A549 (cell line): Measurements from ENCODE around the gene WDR62. TPM values are rescaled to one million over a fixed set of nuclear protein-coding genes. Genes with fewer than 3 reads are reported as not detected.

Experiments
- ATAC-seq, 2 experiments: fragments of 200-7000 bp in 1 of 2; fragments of >200 bp in 1 of 2; cut with Nextera tagmentation in 1 of 2; cut with Tn5 transposase in 1 of 2; 3 replicates each; pipeline versions ENCODE4 v1.8.0 to v1.9.1; 2018 to 2020; ENCODE audit warnings: mild to moderate bottlenecking in 1 of 2, moderate library complexity in 1 of 2
- CTCF ChIA-PET: fragments of 300-600 bp; sonication (Branson Sonifier 250); formaldehyde crosslinking; extraction: SDS; loops from one replicate; lab custom pipeline; 2021; ENCODE audit warnings: antibody characterized with exemption, inconsistent platforms; lab: Yijun Ruan, JAX
- POLR2A ChIA-PET: fragments of 350-600 bp; formaldehyde crosslinking; extraction: SDS; loops from one replicate; lab custom pipeline; 2021; ENCODE audit warnings: antibody characterized with exemption, inconsistent platforms; lab: Yijun Ruan, JAX
- DNase-seq, 2 experiments: peaks; one replicate each; pipeline versions ENCODE4 v3.0.0 to v3.0.0-alpha.2; 2011 to 2016; ENCODE audit warnings: low read depth in 1 of 2, low spot score in 1 of 2
- FAIRE-seq: peaks from 2 replicates; lab custom pipeline; 2011; peaks lifted over from hg19 to GRCh38; lab: Jason Lieb, UNC
- H3K27ac ChIP-seq, 2 experiments: fragments of >200 bp; sonication (Bioruptor Twin); formaldehyde crosslinking; 3 replicates each; pipeline ENCODE4 v1.5.1; 2016 to 2017
- H3K4me1 ChIP-seq: fragments of >200 bp; sonication (Bioruptor Twin); formaldehyde crosslinking; 3 replicates; pipeline ENCODE4 v1.6.1; 2016
- H3K4me2 ChIP-seq: fragments of >200 bp; sonication (Bioruptor Twin); formaldehyde crosslinking; 3 replicates; pipeline ENCODE4 v1.6.1; 2016
- H3K4me3 ChIP-seq: fragments of >200 bp; sonication (Bioruptor Twin); formaldehyde crosslinking; 3 replicates; pipeline ENCODE4 v1.5.1; 2016
- H3K9me3 ChIP-seq: fragments of >200 bp; sonication (Bioruptor Twin); formaldehyde crosslinking; 3 replicates; pipeline ENCODE4 v1.6.1; 2016
- CBX8 ChIP-seq: fragments of 200-600 bp; sonication (generic); IDR thresholded peaks from 2 replicates; pipeline ENCODE4 v1.6.1; 2016
- EHMT2 ChIP-seq: fragments of 200-600 bp; sonication (generic); IDR thresholded peaks from 2 replicates; pipeline ENCODE4 v1.6.1; 2016; ENCODE audit warnings: antibody characterized with exemption, low read depth, mild to moderate bottlenecking, moderate library complexity
- EP300 ChIP-seq, 2 experiments: fragments of >200 bp; sonication (Bioruptor Twin); formaldehyde crosslinking; IDR thresholded peaks; 2 replicates in 1 of 2; 3 replicates in 1 of 2; pipeline ENCODE4 v1.6.1; 2016 to 2017
- FOSB ChIP-seq: fragments of 250-450 bp; sonication (Bioruptor Pico); IDR thresholded peaks from 2 replicates; pipeline ENCODE4 v1.5.0; 2020; ENCODE audit warnings: mild to moderate bottlenecking, moderate library complexity
- FOXS1 ChIP-seq: fragments of 250-450 bp; sonication (Bioruptor Pico); IDR thresholded peaks from 2 replicates; pipeline ENCODE4 v1.5.0; 2020; ENCODE audit warnings: mild to moderate bottlenecking, moderate library complexity
- HES2 ChIP-seq: fragments of >200 bp; sonication (Bioruptor Twin); formaldehyde crosslinking; IDR thresholded peaks from 2 replicates; pipeline ENCODE4 v1.6.1; 2016
- HMGXB4 ChIP-seq: fragments of 250-450 bp; sonication (Bioruptor Pico); IDR thresholded peaks from 2 replicates; pipeline ENCODE4 v1.5.0; 2021; ENCODE audit warnings: mild to moderate bottlenecking, moderate library complexity, borderline replicate concordance
- HOXA7 ChIP-seq: fragments of 250-450 bp; sonication (Bioruptor Pico); IDR thresholded peaks from 2 replicates; pipeline ENCODE4 v1.5.0; 2020; ENCODE audit warnings: mild to moderate bottlenecking, moderate library complexity
- HOXB13 ChIP-seq: fragments of 250-450 bp; sonication (Bioruptor Pico); IDR thresholded peaks from 2 replicates; pipeline ENCODE4 v1.5.0; 2020; ENCODE audit warnings: low read depth, mild to moderate bottlenecking, moderate library complexity
- JUN ChIP-seq, 2 experiments: fragments of >200 bp; sonication (Bioruptor Twin); formaldehyde crosslinking; IDR thresholded peaks; 2 replicates in 1 of 2; 3 replicates in 1 of 2; pipeline ENCODE4 v1.6.1; 2016 to 2017
- KDM1A ChIP-seq: fragments of 200-600 bp; sonication (generic); IDR thresholded peaks from 2 replicates; pipeline ENCODE4 v1.6.1; 2016; ENCODE audit warnings: low read depth, mild to moderate bottlenecking
- KDM5A ChIP-seq: fragments of 200-600 bp; sonication (generic); IDR thresholded peaks from 2 replicates; pipeline ENCODE4 v1.6.1; 2016; ENCODE audit warnings: antibody characterized with exemption, mild to moderate bottlenecking
- MAFK ChIP-seq: fragments of 450-650 bp; IDR thresholded peaks from 2 replicates; pipeline ENCODE4 v1.6.1; 2014; ENCODE audit not compliant: partially characterized antibody
- MAZ ChIP-seq: fragments of 150-350 bp; IDR thresholded peaks from 2 replicates; pipeline ENCODE4 v1.6.1; 2014; ENCODE audit warnings: antibody characterized with exemption, low read depth, low read length, borderline replicate concordance
- NR3C1 ChIP-seq: fragments of >200 bp; sonication (Bioruptor Twin); formaldehyde crosslinking; IDR thresholded peaks from 3 replicates; pipeline ENCODE4 v1.6.1; 2017
- POLR2A ChIP-seq: IDR thresholded peaks from 2 replicates; pipeline ENCODE4 v1.6.1; 2012; ENCODE audit warnings: mild to moderate bottlenecking, low read length
- RCOR1 ChIP-seq: fragments of 150-350 bp; IDR thresholded peaks from 2 replicates; pipeline ENCODE4 v1.6.1; 2014; ENCODE audit warnings: antibody characterized with exemption, low read length, low read depth
- ZC3H11A ChIP-seq: fragments of 450-650 bp; IDR thresholded peaks from 2 replicates; pipeline ENCODE4 v1.6.1; 2014; ENCODE audit warnings: antibody characterized with exemption, mild to moderate bottlenecking
- ZNF302 ChIP-seq: fragments of 250-450 bp; sonication (Bioruptor Pico); IDR thresholded peaks from 2 replicates; pipeline ENCODE4 v1.9.0; 2021; ENCODE audit warnings: inconsistent platforms, mild to moderate bottlenecking, moderate library complexity
- ZSCAN20 ChIP-seq: fragments of 250-450 bp; sonication (Bioruptor Pico); IDR thresholded peaks from 2 replicates; pipeline ENCODE4 v1.8.0; 2022; ENCODE audit warnings: mild to moderate bottlenecking, moderate library complexity
- WGBS: methylation state at CpG from one replicate; pipeline ENCODE4 v1.1.6; 2017; ENCODE audit errors: missing lambda C conversion rate; 5-methylcytosine and 5-hydroxymethylcytosine counted together
- polyA plus RNA-seq, 4 experiments: library from polyadenylated mRNA; depleted of rRNA in 3 of 4; stranded (reverse); fragments of >200 nt; fragmentation: RNase III in 1 of 4; extraction: RNeasy Plus Mini Kit Qiagen cat#74134 plus additional on column Dnase treatment in 1 of 4; gene quantifications; 2 replicates in 3 of 4; 3 replicates in 1 of 4; pipeline ENCODE4 v1.2.3, GENCODE V29; 2011 to 2017
- TF ChIP-seq, protein P1 (sequence below): IDR thresholded peaks from 2 replicates; pipeline ENCODE4 v1.6.1; 2012; ENCODE audit warnings: low read depth, borderline replicate concordance
- TF ChIP-seq, protein P2 (sequence below): fragments of >200 bp; sonication (Bioruptor Twin); formaldehyde crosslinking; IDR thresholded peaks from 3 replicates; pipeline ENCODE4 v1.6.1; 2016
- TF ChIP-seq, protein P3 (sequence below): fragments of 250-450 bp; sonication (Bioruptor Pico); IDR thresholded peaks from 2 replicates; pipeline ENCODE4 v1.5.0; 2020; ENCODE audit warnings: low read depth, mild to moderate bottlenecking, moderate library complexity
- TF ChIP-seq, protein P4 (sequence below): fragments of 450-650 bp; IDR thresholded peaks from 2 replicates; pipeline ENCODE4 v1.6.1; 2014; ENCODE audit warnings: antibody characterized with exemption
- TF ChIP-seq, protein P5 (sequence below): IDR thresholded peaks from 2 replicates; pipeline ENCODE4 v1.6.1; 2012
- TF ChIP-seq, protein P6 (sequence below): IDR thresholded peaks from 2 replicates; pipeline ENCODE4 v1.6.1; 2012

Gene WDR62
- polyA plus RNA-seq, 2 of the 4 experiments (the other 2 are of a cell fraction), result 15.5 to 32.9 TPM

GRCh38 chr19:36027696-36028095 lies 27.0 kb upstream of the WDR62 start:
- FAIRE-seq (peak; percentile 73), ATAC-seq (no peak), DNase-seq (no peak)
- TF ChIP-seq POLR2A (no peak), KDM5A (no peak), ZC3H11A (no peak), FOXS1 (CRISPR knock-in tag) (no peak), EP300 (IDR thresholded peaks at IDR 0.05) (no peak), KDM1A (no peak), HOXB13 (CRISPR knock-in tag) (no peak), EHMT2 (no peak), MAZ (no peak), JUN (IDR thresholded peaks at IDR 0.05) (no peak)
- TF ChIP-seq, protein P1, sequence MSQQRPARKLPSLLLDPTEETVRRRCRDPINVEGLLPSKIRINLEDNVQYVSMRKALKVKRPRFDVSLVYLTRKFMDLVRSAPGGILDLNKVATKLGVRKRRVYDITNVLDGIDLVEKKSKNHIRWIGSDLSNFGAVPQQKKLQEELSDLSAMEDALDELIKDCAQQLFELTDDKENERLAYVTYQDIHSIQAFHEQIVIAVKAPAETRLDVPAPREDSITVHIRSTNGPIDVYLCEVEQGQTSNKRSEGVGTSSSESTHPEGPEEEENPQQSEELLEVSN, result no peak
- TF ChIP-seq, protein P2, sequence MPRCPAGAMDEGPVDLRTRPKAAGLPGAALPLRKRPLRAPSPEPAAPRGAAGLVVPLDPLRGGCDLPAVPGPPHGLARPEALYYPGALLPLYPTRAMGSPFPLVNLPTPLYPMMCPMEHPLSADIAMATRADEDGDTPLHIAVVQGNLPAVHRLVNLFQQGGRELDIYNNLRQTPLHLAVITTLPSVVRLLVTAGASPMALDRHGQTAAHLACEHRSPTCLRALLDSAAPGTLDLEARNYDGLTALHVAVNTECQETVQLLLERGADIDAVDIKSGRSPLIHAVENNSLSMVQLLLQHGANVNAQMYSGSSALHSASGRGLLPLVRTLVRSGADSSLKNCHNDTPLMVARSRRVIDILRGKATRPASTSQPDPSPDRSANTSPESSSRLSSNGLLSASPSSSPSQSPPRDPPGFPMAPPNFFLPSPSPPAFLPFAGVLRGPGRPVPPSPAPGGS, result no peak
- no peaks in the 10 kb centered on the region for H3K9me3 ChIP-seq
- no peaks in the 10 kb centered on the region for H3K4me1 ChIP-seq
- WGBS, result 94% methylated on average over 6 of the region's 6 CpGs
- H3K27ac ChIP-seq, result no peak overlapping the region
- no peak overlapping the region for H3K4me3 ChIP-seq
- ChIA-PET CTCF (interaction anchor here (1.0 to 2.6 kb wide), 3 partner anchors 10 to 16 kb away, joined by 3 to 10 read pairs (median 4); no protein-coding TSS in a partner anchor), POLR2A (no interaction called here)
- no peak overlapping the region for H3K4me2 ChIP-seq

GRCh38 chr19:36028313-36029041 lies 26.2 kb upstream of the WDR62 start:
- Histone ChIP-seq H3K4me2 (no peak overlapping the region), H3K27ac (no peak overlapping the region), H3K4me3 (no peak overlapping the region), H3K9me3 (no peaks in the 10 kb centered on the region), H3K4me1 (no peaks in the 10 kb centered on the region)
- TF ChIP-seq CBX8 (no peak), HOXA7 (CRISPR knock-in tag) (no peak), FOSB (CRISPR knock-in tag) (no peak), RCOR1 (no peak), MAFK (no peak), HMGXB4 (CRISPR knock-in tag) (no peak), HES2 (no peak), ZSCAN20 (no peak), NR3C1 (no peak), ZNF302 (CRISPR knock-in tag) (no peak)
- TF ChIP-seq, protein P3, sequence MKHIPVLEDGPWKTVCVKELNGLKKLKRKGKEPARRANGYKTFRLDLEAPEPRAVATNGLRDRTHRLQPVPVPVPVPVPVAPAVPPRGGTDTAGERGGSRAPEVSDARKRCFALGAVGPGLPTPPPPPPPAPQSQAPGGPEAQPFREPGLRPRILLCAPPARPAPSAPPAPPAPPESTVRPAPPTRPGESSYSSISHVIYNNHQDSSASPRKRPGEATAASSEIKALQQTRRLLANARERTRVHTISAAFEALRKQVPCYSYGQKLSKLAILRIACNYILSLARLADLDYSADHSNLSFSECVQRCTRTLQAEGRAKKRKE (CRISPR knock-in tag), result no peak
- TF ChIP-seq, protein P4, sequence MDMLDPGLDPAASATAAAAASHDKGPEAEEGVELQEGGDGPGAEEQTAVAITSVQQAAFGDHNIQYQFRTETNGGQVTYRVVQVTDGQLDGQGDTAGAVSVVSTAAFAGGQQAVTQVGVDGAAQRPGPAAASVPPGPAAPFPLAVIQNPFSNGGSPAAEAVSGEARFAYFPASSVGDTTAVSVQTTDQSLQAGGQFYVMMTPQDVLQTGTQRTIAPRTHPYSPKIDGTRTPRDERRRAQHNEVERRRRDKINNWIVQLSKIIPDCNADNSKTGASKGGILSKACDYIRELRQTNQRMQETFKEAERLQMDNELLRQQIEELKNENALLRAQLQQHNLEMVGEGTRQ, result no peak
- TF ChIP-seq, protein P5, sequence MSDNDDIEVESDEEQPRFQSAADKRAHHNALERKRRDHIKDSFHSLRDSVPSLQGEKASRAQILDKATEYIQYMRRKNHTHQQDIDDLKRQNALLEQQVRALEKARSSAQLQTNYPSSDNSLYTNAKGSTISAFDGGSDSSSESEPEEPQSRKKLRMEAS, result no peak
- TF ChIP-seq, protein P6, sequence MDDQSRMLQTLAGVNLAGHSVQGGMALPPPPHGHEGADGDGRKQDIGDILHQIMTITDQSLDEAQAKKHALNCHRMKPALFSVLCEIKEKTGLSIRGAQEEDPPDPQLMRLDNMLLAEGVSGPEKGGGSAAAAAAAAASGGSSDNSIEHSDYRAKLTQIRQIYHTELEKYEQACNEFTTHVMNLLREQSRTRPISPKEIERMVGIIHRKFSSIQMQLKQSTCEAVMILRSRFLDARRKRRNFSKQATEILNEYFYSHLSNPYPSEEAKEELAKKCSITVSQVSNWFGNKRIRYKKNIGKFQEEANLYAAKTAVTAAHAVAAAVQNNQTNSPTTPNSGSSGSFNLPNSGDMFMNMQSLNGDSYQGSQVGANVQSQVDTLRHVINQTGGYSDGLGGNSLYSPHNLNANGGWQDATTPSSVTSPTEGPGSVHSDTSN, result no peak
- POLR2A ChIA-PET, result no interaction called here
- FAIRE-seq, result no peak
- CTCF ChIA-PET, result interaction anchor here (0.5 to 2.9 kb wide), 8 partner anchors 11 to 144 kb away, joined by 3 to 10 read pairs (median 4); partner anchors contain the start of gene ALKBH6
- no peak for DNase-seq
- 88% methylated on average over 10 of the region's 10 CpGs for WGBS
- ATAC-seq, result no peak; a peak in 1 of 6 replicates
